NCI-H187 treated with DMSO at 0.1 percent for 48 hours (cell line): Measurements from ENCODE around the gene NCF2.
"Not testable (repeated sequence)": the region's sequence is repeated elsewhere in the genome, so short reads cannot be mapped to it uniquely, and the experiment has no call there.

ENCODE experiments used
- DNase-seq: peaks from one replicate; lab custom pipeline; 2025; lab: John Stamatoyannopoulos, UW

NCF2 gene, protein sequence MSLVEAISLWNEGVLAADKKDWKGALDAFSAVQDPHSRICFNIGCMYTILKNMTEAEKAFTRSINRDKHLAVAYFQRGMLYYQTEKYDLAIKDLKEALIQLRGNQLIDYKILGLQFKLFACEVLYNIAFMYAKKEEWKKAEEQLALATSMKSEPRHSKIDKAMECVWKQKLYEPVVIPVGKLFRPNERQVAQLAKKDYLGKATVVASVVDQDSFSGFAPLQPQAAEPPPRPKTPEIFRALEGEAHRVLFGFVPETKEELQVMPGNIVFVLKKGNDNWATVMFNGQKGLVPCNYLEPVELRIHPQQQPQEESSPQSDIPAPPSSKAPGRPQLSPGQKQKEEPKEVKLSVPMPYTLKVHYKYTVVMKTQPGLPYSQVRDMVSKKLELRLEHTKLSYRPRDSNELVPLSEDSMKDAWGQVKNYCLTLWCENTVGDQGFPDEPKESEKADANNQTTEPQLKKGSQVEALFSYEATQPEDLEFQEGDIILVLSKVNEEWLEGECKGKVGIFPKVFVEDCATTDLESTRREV

DNA sequence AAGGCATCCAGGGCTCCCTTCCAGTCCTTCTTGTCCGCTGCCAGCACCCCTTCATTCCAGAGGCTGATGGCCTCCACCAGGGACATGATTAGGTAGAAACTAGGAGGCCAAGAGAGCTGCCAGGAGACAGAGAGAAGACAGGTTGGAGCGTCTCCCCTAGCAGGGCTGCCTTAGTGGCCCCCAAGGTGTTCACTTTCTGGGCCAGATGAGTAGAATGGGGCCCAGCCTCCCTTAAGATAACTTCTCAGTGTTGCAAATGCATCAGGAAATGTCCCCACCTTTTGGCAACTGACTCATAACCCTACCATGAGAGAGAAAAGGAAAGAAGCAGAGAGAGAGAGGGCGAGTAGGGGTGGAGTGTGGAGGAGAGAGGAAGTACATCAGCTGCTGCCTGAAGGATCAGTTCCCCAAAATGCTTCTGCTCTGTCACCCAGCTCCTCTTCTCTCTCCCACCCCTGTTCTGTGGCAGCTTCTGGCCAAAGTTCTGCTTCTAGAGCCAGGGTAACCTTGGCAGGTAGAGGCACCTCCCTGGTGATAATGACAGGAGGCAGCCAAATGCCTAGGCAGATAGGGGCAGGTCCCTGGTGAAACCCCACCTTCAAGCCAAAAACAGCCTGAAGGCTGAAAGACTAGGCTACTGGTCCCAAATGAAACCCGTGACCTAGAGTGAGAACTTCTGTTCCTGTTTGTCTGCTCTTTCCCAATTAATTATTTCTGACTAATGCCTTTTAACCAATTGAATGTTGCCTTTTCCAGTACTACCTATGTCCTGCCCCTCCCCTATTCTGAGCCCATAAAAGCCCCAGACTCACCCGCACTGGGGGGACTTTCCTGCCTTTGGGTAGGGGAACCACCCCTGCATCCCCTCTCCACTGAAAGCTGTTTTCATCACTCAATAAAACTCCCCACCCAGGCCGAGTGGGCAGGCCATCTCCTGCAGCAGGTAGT is at the start of gene NCF2:
NCF2 (minus strand) TSS at position 216 of the 948 bp plus-strand sequence; CDS start at position 86, 130 bp downstream.
- DNase-seq = no peak

DNA sequence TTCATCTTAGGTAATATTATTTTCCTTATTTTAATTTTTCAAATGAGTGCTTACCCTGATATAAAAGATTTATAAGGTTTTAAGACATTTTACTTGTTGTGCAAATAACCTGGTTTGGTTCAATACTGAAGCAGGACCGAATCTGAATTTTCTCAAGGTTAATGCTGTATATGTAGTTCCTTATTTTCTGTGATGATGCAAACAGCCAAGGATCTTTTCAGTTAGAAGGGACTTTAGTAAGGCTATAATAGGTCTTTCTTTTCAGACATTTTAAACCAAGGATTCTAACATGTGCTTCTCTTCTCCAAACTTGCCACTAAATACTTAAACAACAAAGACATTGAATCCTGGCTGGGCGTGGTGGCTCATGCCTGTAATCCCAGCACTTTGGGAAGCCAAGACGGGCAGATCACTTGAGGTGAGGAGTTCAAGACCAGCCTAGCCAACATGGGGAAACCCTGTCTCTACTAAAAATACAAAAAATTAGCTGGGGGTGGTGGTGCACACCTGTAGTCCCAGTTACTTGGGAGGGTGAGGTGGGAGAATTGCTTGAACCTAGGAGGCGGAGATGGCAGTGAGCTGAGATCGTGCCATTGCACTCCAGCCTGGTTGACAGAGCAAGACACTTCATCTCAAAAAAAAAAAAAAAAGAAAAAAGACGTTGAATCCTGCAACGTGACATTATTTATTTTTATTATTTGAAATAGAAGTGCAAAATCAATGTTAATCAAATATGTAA is 48.6 kb upstream of the NCF2 start:
- no peak for DNase-seq

DNA sequence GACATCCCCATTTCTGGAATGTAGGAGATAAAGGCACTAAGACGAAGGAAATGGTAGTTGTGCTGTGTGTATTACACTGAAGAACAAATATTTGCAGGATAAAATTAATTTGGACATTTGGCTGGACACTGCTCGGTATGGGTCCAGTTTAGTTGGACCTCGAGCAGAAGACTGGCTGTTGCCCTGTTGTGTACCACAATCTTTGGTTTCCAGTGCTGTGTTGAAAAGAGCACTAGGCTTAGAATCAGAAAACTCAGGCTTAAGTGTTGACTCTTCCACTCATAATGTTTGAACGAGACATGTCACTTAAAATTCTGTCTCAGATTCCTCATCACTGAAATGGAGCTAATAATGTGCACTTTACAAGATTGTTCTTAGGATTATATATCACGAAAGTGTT is 46.5 kb upstream of the NCF2 start:
- no peak for DNase-seq

GRCh38 chr1:183636334-183636682 is 46.0 kb upstream of the NCF2 start:
- no peak for DNase-seq

GRCh38 chr1:183635606-183636333 is 45.5 kb upstream of the NCF2 start, which contains the start of gene ARPC5:
Gene ARPC5 (minus strand): TSS chr1:183635783. CDS start chr1:183635659, 124 bp downstream.
- DNase-seq = peak; percentile 99

DNA sequence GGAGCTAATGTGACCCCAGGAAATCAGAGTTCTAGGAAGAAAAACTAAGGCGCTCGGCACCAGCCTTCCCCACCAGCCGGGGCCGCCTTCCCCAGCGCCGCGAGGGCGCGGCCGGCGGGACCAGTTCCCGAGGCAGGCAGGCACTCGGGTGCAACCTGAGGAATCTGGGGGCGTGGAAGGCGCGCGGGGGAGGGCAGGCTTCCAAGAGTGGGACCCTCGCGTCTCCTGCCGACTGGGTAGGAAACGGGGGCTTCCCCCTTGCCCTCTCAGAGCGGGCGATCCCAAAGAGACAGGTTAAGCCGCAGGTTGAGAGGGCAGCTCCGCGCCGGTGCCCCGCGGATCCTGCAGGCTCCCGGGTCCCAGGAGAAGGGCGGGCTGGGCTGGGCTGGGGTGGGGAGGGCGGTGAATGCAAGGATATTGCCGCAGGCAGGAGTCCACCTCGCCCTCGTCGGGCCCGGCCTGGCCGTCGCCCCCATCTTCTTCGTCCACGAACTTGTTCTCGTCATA is 44.9 kb upstream of the NCF2 start:
- no peak for DNase-seq

GRCh38 chr1:183634429-183635065 is 44.3 kb upstream of the NCF2 start:
- no peak for DNase-seq

GRCh38 chr1:183633676-183634343 is 43.6 kb upstream of the NCF2 start:
- no peak for DNase-seq

DNA sequence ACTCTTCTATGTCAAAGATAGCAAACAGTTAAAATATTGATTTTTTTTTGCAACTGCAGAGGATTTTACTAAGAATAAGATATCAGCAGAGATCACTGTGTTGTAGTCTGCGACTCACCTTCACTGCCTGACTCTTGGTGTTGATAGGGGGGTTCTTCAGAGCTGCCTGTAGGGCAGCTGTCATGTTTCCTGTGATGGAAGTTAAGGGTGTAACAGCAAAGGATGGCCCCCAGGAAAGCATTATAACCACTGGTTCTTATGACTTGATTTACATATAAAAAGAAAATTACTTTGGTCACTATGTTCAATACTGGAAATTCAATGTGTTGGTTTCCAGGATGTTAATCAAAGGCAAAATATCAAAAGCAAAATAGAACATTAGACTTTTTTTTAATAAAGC is 42.7 kb upstream of the NCF2 start:
- DNase-seq = no peak

GRCh38 chr1:183632114-183632513 is 41.9 kb upstream of the NCF2 start:
- no peak for DNase-seq

- no peak for DNase-seq
Observed at GRCh38 chr1:183630748-183631147, 40.5 kb upstream of the NCF2 start.

- DNase-seq = no peak
Observed at GRCh38 chr1:183628537-183628936, 38.3 kb upstream of the NCF2 start.

DNA sequence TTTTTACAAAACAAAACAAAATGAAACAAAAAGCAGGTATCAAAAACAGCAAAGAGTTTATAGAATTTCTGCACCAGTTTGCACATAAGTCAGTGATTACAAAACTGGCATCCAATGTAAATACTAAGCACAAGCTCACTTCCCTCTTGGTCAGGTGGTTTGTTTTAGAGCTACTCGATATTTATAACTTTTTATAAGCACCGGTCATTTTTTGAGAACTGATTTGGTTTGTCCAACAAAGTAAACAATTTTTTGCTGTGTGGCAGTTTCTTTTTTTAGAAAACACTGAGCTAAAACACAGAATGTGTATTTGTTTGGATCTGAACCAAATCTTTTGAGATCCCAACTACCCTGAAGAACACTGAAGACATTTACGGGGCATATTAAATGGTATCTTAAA is 36.0 kb upstream of the NCF2 start:
- not testable (repeated sequence) for DNase-seq

DNA sequence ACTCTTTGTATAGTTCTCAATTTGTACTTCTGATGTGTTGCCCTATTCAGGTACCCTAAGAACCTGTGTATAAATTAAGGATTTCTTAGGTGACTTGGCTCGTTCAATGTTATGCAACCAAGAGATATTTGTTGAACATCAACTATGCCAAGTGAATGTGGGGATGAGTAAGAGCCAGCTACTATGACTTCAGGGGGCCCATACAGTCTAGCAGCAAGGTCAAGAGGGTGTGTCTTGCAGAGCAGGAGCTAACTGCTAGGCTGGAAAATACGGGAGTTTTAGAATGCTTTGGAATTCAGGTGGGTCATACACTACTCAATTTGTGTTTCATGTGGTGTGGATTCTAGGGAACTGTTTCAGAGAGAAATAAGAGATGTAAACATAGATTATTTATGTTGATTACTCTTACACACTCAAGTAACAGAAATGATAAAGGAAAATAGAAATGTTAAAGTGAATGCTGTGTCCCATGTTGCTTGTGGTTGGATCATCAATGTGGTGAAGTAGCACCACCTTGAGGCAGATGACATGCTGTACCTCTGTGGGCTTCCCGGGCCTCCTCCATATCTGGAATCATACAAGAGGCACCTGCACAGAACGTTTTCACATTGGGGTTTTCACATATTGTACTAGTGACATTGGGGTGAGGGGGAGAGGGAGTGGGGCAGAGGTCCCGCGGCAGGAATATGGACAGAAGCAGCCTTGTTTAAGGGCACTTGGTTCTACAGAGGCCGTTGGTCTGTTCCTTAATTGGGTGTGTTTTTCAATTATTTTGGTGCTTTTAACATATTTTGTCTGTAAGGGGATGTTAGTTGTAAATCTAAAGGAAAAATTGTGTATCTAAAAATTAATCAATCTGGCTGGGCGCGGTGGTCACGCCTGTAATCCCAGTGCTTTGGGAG is 32.9 kb upstream of the NCF2 start:
- DNase-seq = peak; percentile 55

- no peak for DNase-seq
Observed at GRCh38 chr1:183622013-183622412, 31.8 kb upstream of the NCF2 start.

- no peak for DNase-seq
Observed at GRCh38 chr1:183620311-183620710, 30.1 kb upstream of the NCF2 start.

GRCh38 chr1:183619781-183620180 is 29.5 kb upstream of the NCF2 start:
- DNase-seq = no peak

DNA sequence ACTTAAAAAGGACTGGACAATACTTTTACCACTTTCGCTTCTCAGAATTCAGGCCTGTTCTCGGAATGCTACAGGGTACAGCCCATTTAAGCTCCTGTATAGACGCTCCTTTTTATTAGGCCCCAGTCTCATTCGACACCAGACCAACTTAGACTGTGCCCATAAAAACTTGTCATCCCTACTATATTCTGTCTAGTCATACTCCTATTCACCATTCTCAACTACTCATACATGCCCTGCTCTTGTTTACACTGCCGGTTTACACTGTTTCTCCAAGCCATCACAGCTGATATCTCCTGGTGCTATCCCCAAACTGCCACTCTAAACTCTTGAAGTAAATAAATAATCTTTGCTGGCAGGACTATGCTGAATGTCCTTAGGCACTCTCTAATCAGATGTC is 27.9 kb upstream of the NCF2 start:
- not testable (repeated sequence) for DNase-seq

DNA sequence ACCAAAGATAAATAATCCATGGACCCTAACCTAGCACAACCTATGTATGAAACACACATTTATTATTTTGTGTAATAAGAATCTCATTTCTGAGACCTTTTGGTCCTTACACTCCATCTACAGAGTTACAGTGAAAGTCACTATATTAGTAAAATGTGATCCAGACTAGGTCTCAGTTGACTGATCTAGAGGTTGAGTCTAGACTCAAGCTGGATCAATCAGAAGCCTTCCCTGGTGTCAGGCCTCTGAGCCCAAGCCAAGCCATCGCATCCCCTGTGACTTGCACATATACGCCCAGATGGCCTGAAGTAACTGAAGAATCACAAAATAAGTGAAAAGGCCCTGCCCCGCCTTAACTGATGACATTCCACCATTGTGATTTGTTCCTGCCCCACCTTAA is 22.7 kb upstream of the NCF2 start:
- DNase-seq = not testable (repeated sequence)
